WTC11 (cell line): ENCODE data around the gene TMED10. TPM values are rescaled to one million over a fixed set of nuclear protein-coding genes. Genes with fewer than 3 reads are reported as not detected.
"Not testable (repeated sequence)": the region's sequence is repeated elsewhere in the genome, so short reads cannot be mapped to it uniquely, and the experiment has no call there.

Experiments used
- ATAC-seq: fragments of 200-7000 bp; cut with Tn5 transposase; 2 replicates; pipeline ENCODE4 v1.10.0; 2021; ENCODE audit warnings: mild to moderate bottlenecking, moderate library complexity
- CTCF ChIA-PET: fragments of 300-600 bp; sonication (Branson Sonifier 250); formaldehyde crosslinking; loops from one replicate; lab custom pipeline; 2021; ENCODE audit warnings: antibody characterized with exemption; lab: Charles Lee
- POLR2A ChIA-PET: fragments of 350-600 bp; sonication (Branson Sonifier 250); formaldehyde crosslinking; loops from one replicate; lab custom pipeline; 2021; ENCODE audit warnings: antibody characterized with exemption; lab: Charles Lee
- DNase-seq: peaks from one replicate; pipeline ENCODE4 v3.0.0; 2021; ENCODE audit warnings: low spot score
- H3K27ac Mint-ChIP-seq: 2 replicates; pipeline ENCODE4 v1.8.0; 2021; ENCODE audit warnings: mixed read lengths
- H3K27me3 Mint-ChIP-seq: 2 replicates; pipeline ENCODE4 v1.8.0; 2021; ENCODE audit warnings: low read depth, mild to moderate bottlenecking, moderate library complexity, mixed read lengths
- H3K36me3 Mint-ChIP-seq: 2 replicates; pipeline ENCODE4 v1.8.0; 2021; ENCODE audit warnings: mixed read lengths
- H3K4me1 Mint-ChIP-seq: 2 replicates; pipeline ENCODE4 v1.8.0; 2022; ENCODE audit warnings: mixed read lengths
- H3K4me3 Mint-ChIP-seq: 2 replicates; pipeline ENCODE4 v1.8.0; 2021; ENCODE audit warnings: mild to moderate bottlenecking, moderate library complexity, mixed read lengths
- H3K9me3 Mint-ChIP-seq: 2 replicates; pipeline ENCODE4 v1.8.0; 2021; ENCODE audit warnings: mixed read lengths
- AFF4 ChIP-seq: sonication (generic); formaldehyde crosslinking; IDR thresholded peaks from 2 replicates; pipeline ENCODE4 v1.8.1; 2023; ENCODE audit warnings: mild to moderate bottlenecking, missing genetic modification reagents, borderline replicate concordance
- CREB1 ChIP-seq: sonication (generic); formaldehyde crosslinking; IDR thresholded peaks from 2 replicates; pipeline ENCODE4 v1.8.0; 2023; ENCODE audit warnings: mild to moderate bottlenecking, missing genetic modification reagents
- CREM ChIP-seq: sonication (generic); formaldehyde crosslinking; IDR thresholded peaks from 2 replicates; pipeline ENCODE4 v1.8.1; 2022; ENCODE audit warnings: mild to moderate bottlenecking, missing genetic modification reagents, moderate library complexity
- E2F4 ChIP-seq: sonication (generic); formaldehyde crosslinking; IDR thresholded peaks from 2 replicates; pipeline ENCODE4 v1.8.1; 2022; ENCODE audit warnings: low read depth, mild to moderate bottlenecking, moderate library complexity, missing genetic modification reagents, borderline replicate concordance
- E2F5 ChIP-seq: sonication (generic); formaldehyde crosslinking; IDR thresholded peaks from 2 replicates; pipeline ENCODE4 v1.8.1; 2022; ENCODE audit warnings: mild to moderate bottlenecking, moderate library complexity, missing genetic modification reagents
- GTF2I ChIP-seq: fragments of 250-450 bp; sonication (Bioruptor Pico); conservative IDR thresholded peaks from 2 replicates; pipeline ENCODE4 v1.4.0; 2021; ENCODE audit warnings: mild to moderate bottlenecking
- HMGXB4 ChIP-seq: sonication (generic); formaldehyde crosslinking; IDR thresholded peaks from 2 replicates; pipeline ENCODE4 v1.8.1; 2023; ENCODE audit warnings: mild to moderate bottlenecking, moderate library complexity, missing genetic modification reagents
- JAZF1 ChIP-seq: fragments of 250-450 bp; sonication (Bioruptor Pico); IDR thresholded peaks from 2 replicates; pipeline ENCODE4 v1.9.0; 2021; ENCODE audit warnings: moderate library complexity, mild to moderate bottlenecking, inconsistent platforms
- MAX ChIP-seq: sonication (generic); formaldehyde crosslinking; IDR thresholded peaks from 2 replicates; pipeline ENCODE4 v1.8.0; 2022; ENCODE audit warnings: mild to moderate bottlenecking, missing genetic modification reagents
- NFYB ChIP-seq: sonication (generic); formaldehyde crosslinking; conservative IDR thresholded peaks from 2 replicates; pipeline ENCODE4 v1.8.0; 2022; ENCODE audit warnings: low read depth, missing genetic modification reagents
- NR1H2 ChIP-seq: sonication (generic); formaldehyde crosslinking; IDR thresholded peaks from 2 replicates; pipeline ENCODE4 v1.9.0; 2021; ENCODE audit warnings: mild to moderate bottlenecking, moderate library complexity, missing genetic modification reagents
- RELA ChIP-seq: sonication (generic); formaldehyde crosslinking; IDR thresholded peaks from 2 replicates; pipeline ENCODE4 v1.8.1; 2022; ENCODE audit warnings: missing genetic modification reagents, mild to moderate bottlenecking, borderline replicate concordance
- SMAD4 ChIP-seq: sonication (generic); formaldehyde crosslinking; IDR thresholded peaks from 2 replicates; pipeline ENCODE4 v1.8.0; 2022; ENCODE audit warnings: mild to moderate bottlenecking, missing genetic modification reagents
- ZNF281 ChIP-seq: sonication (generic); formaldehyde crosslinking; IDR thresholded peaks from 2 replicates; pipeline ENCODE4 v1.8.0; 2023; ENCODE audit warnings: mild to moderate bottlenecking, missing genetic modification reagents
- ZNF416 ChIP-seq: fragments of 250-450 bp; sonication (Bioruptor Pico); IDR thresholded peaks from 2 replicates; pipeline ENCODE4 v1.9.0; 2021; ENCODE audit warnings: mild to moderate bottlenecking, inconsistent platforms
- ZNF423 ChIP-seq: fragments of 250-450 bp; sonication (Bioruptor Pico); IDR thresholded peaks from 2 replicates; pipeline ENCODE4 v2.1.2; 2022; ENCODE audit warnings: mild to moderate bottlenecking, moderate library complexity
- ZNF671 ChIP-seq: fragments of 250-450 bp; sonication (Bioruptor Pico); IDR thresholded peaks from 2 replicates; pipeline ENCODE4 v1.8.0; 2021; ENCODE audit warnings: mild to moderate bottlenecking
- total RNA-seq: library from RNA; stranded (reverse); gene quantifications from 3 replicates; pipeline ENCODE4 v1.2.3, GENCODE V29; 2021

The TMED10 gene
- total RNA-seq, 1 experiment from 2014 or later: 234 TPM

GRCh38 chr14:75182821-75183220 lies 6.4 kb upstream of the TMED10 start:
- TF ChIP-seq ZNF281 (CRISPR knock-in tag) (no peak), E2F5 (CRISPR knock-in tag) (no peak), CREM (no peak), ZNF671 (no peak), SMAD4 (CRISPR knock-in tag) (no peak), NFYB (no peak), GTF2I (CRISPR knock-in tag) (no peak), RELA (CRISPR knock-in tag) (no peak), ZNF416 (no peak), ZNF423 (no peak), AFF4 (CRISPR knock-in tag) (no peak), NR1H2 (CRISPR knock-in tag) (no peak), MAX (CRISPR knock-in tag) (no peak), CREB1 (no peak), E2F4 (CRISPR knock-in tag) (no peak), HMGXB4 (CRISPR knock-in tag) (no peak), JAZF1 (CRISPR knock-in tag) (no peak)
- ChIA-PET POLR2A (no interaction called here), CTCF (interaction anchor here (0.7 kb wide), 2 partner anchors 36 to 167 kb away, joined by 3 to 4 read pairs; no protein-coding TSS in a partner anchor)
- DNase-seq (no peak), ATAC-seq (no peak)
- Mint-ChIP-seq H3K27ac (no peak overlapping the region), H3K36me3 (no peaks in the 10 kb centered on the region), H3K27me3 (peaks cover 19% of the 10 kb centered on the region), H3K9me3 (no peaks in the 10 kb centered on the region), H3K4me3 (no peak overlapping the region), H3K4me1 (peaks cover 5% of the 10 kb centered on the region; the same call in 1 of the 2 replicates)

- H3K27me3 Mint-ChIP-seq: peaks cover 19% of the 10 kb centered on the region
- H3K4me3 Mint-ChIP-seq, DNase-seq, ATAC-seq, POLR2A ChIA-PET, H3K36me3 Mint-ChIP-seq, H3K27ac Mint-ChIP-seq, H3K4me1 Mint-ChIP-seq, H3K9me3 Mint-ChIP-seq: not testable (repeated sequence)
- CTCF ChIA-PET: interaction anchor here (0.7 kb wide), 1 partner anchor 37 kb away, joined by 4 read pairs; no protein-coding TSS in a partner anchor
Observed at GRCh38 chr14:75182163-75182562, 5.8 kb upstream of the TMED10 start.
